Fibroblast of skin of scalp (primary cell): Measurements from ENCODE around the gene CHSY1.
A peak's percentile ranks its signal among the peaks of the same experiment; 100 is the strongest.

ENCODE experiments used
- DNase-seq: peaks from one replicate; pipeline ENCODE4 v3.0.0-alpha.2; 2013

Gene CHSY1

GRCh38 chr15:101149864-101150722, 101.8 kb downstream of the CHSY1 start:
- no peak for DNase-seq

GRCh38 chr15:101148881-101149664, 102.8 kb downstream of the CHSY1 start:
- DNase-seq = no peak

GRCh38 chr15:101148166-101148880, 103.5 kb downstream of the CHSY1 start:
- no peak for DNase-seq

- no peak for DNase-seq
Measured at GRCh38 chr15:101147181-101147580, 104.7 kb downstream of the CHSY1 start.

GRCh38 chr15:101146118-101146702, 105.6 kb downstream of the CHSY1 start:
- DNase-seq = no peak

- peak; percentile 17 for DNase-seq
Measured at GRCh38 chr15:101145362-101145761, 106.5 kb downstream of the CHSY1 start.

GRCh38 chr15:101143321-101143720, 108.5 kb downstream of the CHSY1 start:
- no peak for DNase-seq

- no peak for DNase-seq
Measured at GRCh38 chr15:101142711-101143110, 109.1 kb downstream of the CHSY1 start.

GRCh38 chr15:101141926-101142527, 109.8 kb downstream of the CHSY1 start:
- DNase-seq = no peak

- no peak for DNase-seq
Measured at GRCh38 chr15:101140697-101141065, 111.2 kb downstream of the CHSY1 start.

GRCh38 chr15:101139986-101140696, 111.7 kb downstream of the CHSY1 start:
- DNase-seq = no peak

GRCh38 chr15:101138913-101139880, 112.7 kb downstream of the CHSY1 start:
- peak; percentile 86 for DNase-seq

GRCh38 chr15:101138086-101138660, 113.7 kb downstream of the CHSY1 start:
- no peak for DNase-seq

GRCh38 chr15:101137312-101137940, 114.4 kb downstream of the CHSY1 start:
- no peak for DNase-seq

GRCh38 chr15:101136381-101137268, 115.2 kb downstream of the CHSY1 start:
- no peak for DNase-seq

GRCh38 chr15:101135532-101136166, 116.2 kb downstream of the CHSY1 start:
- DNase-seq = no peak

GRCh38 chr15:101134780-101135179, 117.1 kb downstream of the CHSY1 start:
- DNase-seq = no peak

- DNase-seq = no peak
Measured at GRCh38 chr15:101133751-101134261, 118.0 kb downstream of the CHSY1 start.
